Measurements from ENCODE around the gene NOTCH1.

Gene NOTCH1

GRCh38 chr9:136465500-136466154 lies 80.2 kb downstream of the NOTCH1 start:
- H3K27ac ChIP-seq = no peak overlapping the region
- no peak for TF ChIP-seq ZFX (IDR thresholded peaks at IDR 0.05)
- no peak for TF ChIP-seq CTCF (conservative IDR thresholded peaks at IDR 0.05)

GRCh38 chr9:136464241-136464640 lies 81.6 kb downstream of the NOTCH1 start:
- TF ChIP-seq CTCF (conservative IDR thresholded peaks at IDR 0.05) = no peak
- TF ChIP-seq ZFX (IDR thresholded peaks at IDR 0.05) = no peak
- H3K27ac ChIP-seq = no peak overlapping the region

- TF ChIP-seq CTCF (conservative IDR thresholded peaks at IDR 0.05) (no peak), ZFX (IDR thresholded peaks at IDR 0.05) (no peak)
- no peak overlapping the region for H3K27ac ChIP-seq
These were observed 82.3 kb downstream of the NOTCH1 start for GRCh38 chr9:136463578-136463977.

- no peak overlapping the region for H3K27ac ChIP-seq
These were observed 83.2 kb downstream of the NOTCH1 start for GRCh38 chr9:136462664-136463063.

DNA sequence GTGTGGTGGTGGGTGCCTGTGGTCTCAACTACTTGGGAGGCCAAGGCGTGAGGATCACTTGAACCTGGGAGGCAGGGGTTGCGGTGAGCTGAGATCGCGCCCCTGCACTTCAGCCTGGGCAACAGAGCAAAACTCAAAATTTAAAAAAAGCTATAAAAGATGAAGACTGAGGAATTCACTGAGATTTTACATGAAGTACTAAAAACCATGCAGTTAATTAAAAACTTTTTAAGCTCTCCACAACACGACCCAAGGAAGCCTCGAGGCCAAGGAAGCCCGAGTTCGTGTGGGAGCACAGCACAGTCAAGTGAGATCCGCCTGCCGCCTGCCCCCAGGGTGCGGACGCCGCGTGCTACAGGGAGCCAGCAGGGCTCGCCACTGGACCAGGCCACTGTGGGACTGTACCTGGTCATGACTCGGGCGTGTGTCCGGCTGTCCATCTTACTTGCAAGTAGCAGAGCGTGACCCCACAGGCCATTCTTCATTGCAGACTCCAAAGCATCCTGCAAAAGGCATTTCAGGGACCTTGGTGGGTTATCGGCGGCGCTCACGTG lies 85.0 kb downstream of the NOTCH1 start:
- TF ChIP-seq CTCF (conservative IDR thresholded peaks at IDR 0.05) (no peak), ZFX (IDR thresholded peaks at IDR 0.05) (no peak)

More at GRCh38 chr9:136462664-136463063, 83.2 kb downstream of the NOTCH1 start:
- TF ChIP-seq CTCF (conservative IDR thresholded peaks at IDR 0.05) (no peak), ZFX (IDR thresholded peaks at IDR 0.05) (no peak)

DNA sequence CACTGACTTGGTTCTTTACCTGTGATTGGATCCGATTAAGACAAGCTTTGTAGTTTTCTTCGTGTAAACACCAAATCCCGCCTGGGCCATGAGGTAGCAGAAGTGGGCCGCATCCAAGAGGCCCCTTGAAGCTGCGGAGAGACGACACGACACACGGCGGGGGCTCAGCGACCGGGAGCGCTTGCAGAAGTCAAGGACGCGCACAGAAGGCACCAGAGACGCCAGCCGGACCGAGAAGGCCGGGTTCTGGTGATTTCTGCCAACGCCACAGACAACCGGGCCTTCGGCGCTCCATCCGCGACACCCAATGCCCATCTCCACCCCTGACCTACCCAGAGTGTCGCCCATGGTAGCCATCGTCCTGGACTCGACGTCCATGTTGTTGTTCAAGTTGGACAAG lies 86.4 kb downstream of the NOTCH1 start:
- no peak for TF ChIP-seq ZFX (IDR thresholded peaks at IDR 0.05)
- no peak for TF ChIP-seq CTCF (conservative IDR thresholded peaks at IDR 0.05)
- no peak overlapping the region for H3K27ac ChIP-seq

More for the DNA sequence above, 85.0 kb downstream of the NOTCH1 start:
- no peak overlapping the region for H3K27ac ChIP-seq

- TF ChIP-seq CTCF (conservative IDR thresholded peaks at IDR 0.05) (no peak), ZFX (IDR thresholded peaks at IDR 0.05) (no peak)
- no peak overlapping the region for H3K27ac ChIP-seq
These were observed 88.5 kb downstream of the NOTCH1 start for GRCh38 chr9:136457326-136457725.

Measured in C4-2B (cell line).